ENCODE measurements around the gene TAF11L14.

Gene TAF11L14

GRCh38 chr5:17655921-17656320 lies 21.7 kb downstream of the TAF11L14 start:
- no peak overlapping the region for H2AFZ ChIP-seq (ENCODE audit: low read depth, low read length)
- no peak for TF ChIP-seq EZH2 (IDR thresholded peaks at IDR 0.05; ENCODE audit: borderline replicate concordance, low read depth, low read length, severe bottlenecking)
- TF ChIP-seq, protein P1, sequence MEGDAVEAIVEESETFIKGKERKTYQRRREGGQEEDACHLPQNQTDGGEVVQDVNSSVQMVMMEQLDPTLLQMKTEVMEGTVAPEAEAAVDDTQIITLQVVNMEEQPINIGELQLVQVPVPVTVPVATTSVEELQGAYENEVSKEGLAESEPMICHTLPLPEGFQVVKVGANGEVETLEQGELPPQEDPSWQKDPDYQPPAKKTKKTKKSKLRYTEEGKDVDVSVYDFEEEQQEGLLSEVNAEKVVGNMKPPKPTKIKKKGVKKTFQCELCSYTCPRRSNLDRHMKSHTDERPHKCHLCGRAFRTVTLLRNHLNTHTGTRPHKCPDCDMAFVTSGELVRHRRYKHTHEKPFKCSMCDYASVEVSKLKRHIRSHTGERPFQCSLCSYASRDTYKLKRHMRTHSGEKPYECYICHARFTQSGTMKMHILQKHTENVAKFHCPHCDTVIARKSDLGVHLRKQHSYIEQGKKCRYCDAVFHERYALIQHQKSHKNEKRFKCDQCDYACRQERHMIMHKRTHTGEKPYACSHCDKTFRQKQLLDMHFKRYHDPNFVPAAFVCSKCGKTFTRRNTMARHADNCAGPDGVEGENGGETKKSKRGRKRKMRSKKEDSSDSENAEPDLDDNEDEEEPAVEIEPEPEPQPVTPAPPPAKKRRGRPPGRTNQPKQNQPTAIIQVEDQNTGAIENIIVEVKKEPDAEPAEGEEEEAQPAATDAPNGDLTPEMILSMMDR (IDR thresholded peaks at IDR 0.05; ENCODE audit: borderline replicate concordance, extremely low read depth, low read length, poor library complexity, severe bottlenecking), result no peak
- no peak for ATAC-seq (ENCODE audit: insufficient read depth, low read depth)

GRCh38 chr5:17663182-17663581 lies 28.9 kb downstream of the TAF11L14 start:
- Histone ChIP-seq H3K4me3 (ENCODE audit: low read depth in 1 of 2, low read length in 2 of 2) (no peak overlapping the region), H3K27me3 (ENCODE audit: insufficient read depth, low read length, poor library complexity) (no peaks in the 10 kb centered on the region), H4K20me1 (ENCODE audit: insufficient read depth, low read length) (no peaks in the 10 kb centered on the region)

More at GRCh38 chr5:17655921-17656320, 21.7 kb downstream of the TAF11L14 start:
- H3K4me3 ChIP-seq (ENCODE audit: low read depth in 1 of 2, low read length in 2 of 2), result no peak overlapping the region
- no peaks in the 10 kb centered on the region for H3K9me3 ChIP-seq (ENCODE audit: insufficient read depth, low read length, severe bottlenecking)
- DNase-seq, result no peak
- no peaks in the 10 kb centered on the region for H3K4me1 ChIP-seq (ENCODE audit: insufficient read depth, low read length)
- H3K4me2 ChIP-seq (ENCODE audit: insufficient read depth, low read length), result no peak overlapping the region
- no peaks in the 10 kb centered on the region for H3K79me2 ChIP-seq (ENCODE audit: insufficient read depth, low read length)
- H3K27ac ChIP-seq (ENCODE audit: low read length), result no peak overlapping the region
- H3K9ac ChIP-seq (ENCODE audit: low read depth, low read length), result no peak overlapping the region
- H3K36me3 ChIP-seq (ENCODE audit: insufficient read depth, low read length), result no peaks in the 10 kb centered on the region
- no peaks in the 10 kb centered on the region for H4K20me1 ChIP-seq (ENCODE audit: insufficient read depth, low read length)
- H3K27me3 ChIP-seq (ENCODE audit: insufficient read depth, low read length, poor library complexity), result no peaks in the 10 kb centered on the region

GRCh38 chr5:17665836-17666235 lies 31.6 kb downstream of the TAF11L14 start:
- no peaks in the 10 kb centered on the region for H3K36me3 ChIP-seq (ENCODE audit: insufficient read depth, low read length)
- H3K9ac ChIP-seq (ENCODE audit: low read depth, low read length), result no peak overlapping the region
- no peak overlapping the region for H3K4me2 ChIP-seq (ENCODE audit: insufficient read depth, low read length)
- no peak overlapping the region for H3K4me3 ChIP-seq (ENCODE audit: low read depth in 1 of 2, low read length in 2 of 2)
- H3K9me3 ChIP-seq (ENCODE audit: insufficient read depth, low read length, severe bottlenecking), result peaks cover 10% of the 10 kb centered on the region
- no peaks in the 10 kb centered on the region for H4K20me1 ChIP-seq (ENCODE audit: insufficient read depth, low read length)
- no peak for TF ChIP-seq EZH2 (IDR thresholded peaks at IDR 0.05; ENCODE audit: borderline replicate concordance, low read depth, low read length, severe bottlenecking)
- TF ChIP-seq, protein P1 (IDR thresholded peaks at IDR 0.05; ENCODE audit: borderline replicate concordance, extremely low read depth, low read length, poor library complexity, severe bottlenecking), result no peak
- H3K27ac ChIP-seq (ENCODE audit: low read length), result no peak overlapping the region
- DNase-seq (no peak), ATAC-seq (ENCODE audit: insufficient read depth, low read depth) (no peak)
- no peaks in the 10 kb centered on the region for H3K27me3 ChIP-seq (ENCODE audit: insufficient read depth, low read length, poor library complexity)
- H2AFZ ChIP-seq (ENCODE audit: low read depth, low read length), result no peak overlapping the region
- no peaks in the 10 kb centered on the region for H3K79me2 ChIP-seq (ENCODE audit: insufficient read depth, low read length)
- H3K4me1 ChIP-seq (ENCODE audit: insufficient read depth, low read length), result no peaks in the 10 kb centered on the region

More at GRCh38 chr5:17663182-17663581, 28.9 kb downstream of the TAF11L14 start:
- TF ChIP-seq, protein P1 (IDR thresholded peaks at IDR 0.05; ENCODE audit: borderline replicate concordance, extremely low read depth, low read length, poor library complexity, severe bottlenecking), result no peak
- TF ChIP-seq EZH2 (IDR thresholded peaks at IDR 0.05; ENCODE audit: borderline replicate concordance, low read depth, low read length, severe bottlenecking), result no peak
- H3K79me2 ChIP-seq (ENCODE audit: insufficient read depth, low read length), result no peaks in the 10 kb centered on the region
- H2AFZ ChIP-seq (ENCODE audit: low read depth, low read length), result no peak overlapping the region
- DNase-seq (no peak), ATAC-seq (ENCODE audit: insufficient read depth, low read depth) (no peak)
- H3K36me3 ChIP-seq (ENCODE audit: insufficient read depth, low read length), result no peaks in the 10 kb centered on the region
- H3K9me3 ChIP-seq (ENCODE audit: insufficient read depth, low read length, severe bottlenecking), result peaks cover 3% of the 10 kb centered on the region
- no peak overlapping the region for H3K27ac ChIP-seq (ENCODE audit: low read length)
- H3K4me2 ChIP-seq (ENCODE audit: insufficient read depth, low read length), result no peak overlapping the region
- no peaks in the 10 kb centered on the region for H3K4me1 ChIP-seq (ENCODE audit: insufficient read depth, low read length)
- no peak overlapping the region for H3K9ac ChIP-seq (ENCODE audit: low read depth, low read length)

All from DND-41 (cell line).